Heart right ventricle (tissue), 16 donors: Measurements from ENCODE around the gene MYO1C. TPM values are rescaled to one million over a fixed set of nuclear protein-coding genes. Genes with fewer than 3 reads are reported as not detected.

Source experiments
- ATAC-seq, 8 donors: fragments of 200-7000 bp; cut with Tn5 transposase; one replicate each; pipeline ENCODE4 v1.9.1; 2020; ENCODE audit warnings: mild to moderate bottlenecking in 8 of 8, moderate library complexity in 8 of 8, moderate number of reproducible peaks in 1 of 8
- DNase-seq, 2 donors: peaks; one replicate each; pipeline ENCODE4 v3.0.0-alpha.2; 2020
- H3K27ac ChIP-seq, 10 donors: fragments of 200-600 bp; sonication (generic) in 2 of 10; one replicate each; pipeline versions ENCODE4 v1.5.0 to v1.8.0; 2020 to 2022; ENCODE audit warnings: mild to moderate bottlenecking in 3 of 10
- H3K27me3 ChIP-seq, 7 donors: fragments of 200-600 bp; one replicate each; pipeline ENCODE4 v1.8.0; 2021 to 2022; ENCODE audit warnings: mild to moderate bottlenecking in 2 of 7
- H3K36me3 ChIP-seq, 9 donors: fragments of 200-600 bp; sonication (generic) in 1 of 9; one replicate each; pipeline versions ENCODE4 v1.5.0 to v1.8.0; 2020 to 2022; ENCODE audit warnings: mild to moderate bottlenecking in 2 of 9
- H3K4me1 ChIP-seq, 9 donors: fragments of 200-600 bp; sonication (generic) in 1 of 9; one replicate each; pipeline versions ENCODE4 v1.5.0 to v1.8.0; 2020 to 2022; ENCODE audit warnings: mild to moderate bottlenecking in 4 of 9
- H3K4me3 ChIP-seq, 10 donors: fragments of 200-600 bp; sonication (generic) in 2 of 10; one replicate each; pipeline versions ENCODE4 v1.5.0 to v1.8.0; 2020 to 2022; ENCODE audit warnings: mild to moderate bottlenecking in 7 of 10, moderate library complexity in 2 of 10
- H3K9me3 ChIP-seq, 11 donors: fragments of 200-600 bp in 10 of 11; sonication (generic) in 2 of 11; one replicate each; pipeline versions ENCODE4 v1.5.0 to v1.8.0; 2013 to 2022; ENCODE audit warnings: mild to moderate bottlenecking in 2 of 11, control low read depth in 1 of 11, moderate library complexity in 1 of 11
- CTCF ChIP-seq, 9 donors: fragments of 200-600 bp; sonication (generic) in 2 of 9; IDR thresholded peaks; one replicate each; pipeline versions ENCODE4 v1.5.0 to v1.8.0; 2021 to 2022; ENCODE audit warnings: antibody characterized with exemption in 9 of 9, mild to moderate bottlenecking in 5 of 9, moderate library complexity in 1 of 9
- WGBS, 2 donors: extraction: QIAGEN DNeasy Blood & Tissue Kit; methylation state at CpG; one replicate each; pipeline ENCODE4 v1.1.7; 2013; ENCODE audit warnings: inconsistent platforms in 1 of 2; 5-methylcytosine and 5-hydroxymethylcytosine counted together
- intact Hi-C, 10 donors: fragments of 100-400 bp; cut with DNase I; formaldehyde crosslinking; loops; one replicate each; pipeline versions ENCODE4 v1.11.1 to v1.14.2; 2022
- polyA plus RNA-seq, 2 donors: library from polyadenylated mRNA; stranded (reverse); fragments of 200-250 nt; gene quantifications; one replicate each; pipeline ENCODE4 v1.2.3, GENCODE V29; 2013
- total RNA-seq, 10 donors: library from RNA; stranded (reverse); fragmentation: NEBNext Ultra II Directional in 3 of 10; extraction: Animal tissue kit (Norgen Biotek cat#: 25700) in 3 of 10; gene quantifications; one replicate each; pipeline versions ENCODE4 v1.2.1 to v1.2.4, GENCODE V29; 2021 to 2023
- donor health status: Arrhythmogenic right ventricular cardiomyopathy.
- donor health status: ischemic (EF 13 %, LVEDD 7.1; RV severe dilation, severe dysfunction).
- donor health status: healthy with polysubstance abuse.
- donor health status: DM: no; HTN: yes; CAD: no.
- donor health status: DM: no; HTN: no; CAD: no.
- donor health status: ischemic (EF 25% LVEDD 6.9; RV normal size, moderate dysfunction).
- donor health status: ischemic (EF 25% LVEDD 5.7; RV mildly dilated, moderate dysfunction).
- donor health status: healthy.
- donor health status: DM: yes; HTN: yes; CAD: no.
- donor health status: Ischemic cardiomyopathy.
- donor health status: ischemic (EF 35%, LVEDD 5.7; RV mildly dilated, moderate dysfunction).
- donor health status: nonischemic (EF 11% LVEDD 7.7; RV severe dilation, severe dysfunction).
- donor health status: DM: yes; HTN: yes; CAD: no.
- donor health status: PGD.
- donor health status: ischemic (EF 29% LVEDD 5.4; RV normal size, mild dysfunction).
- donor health status: nonischemic (EF 23%, LVEDD 6.1; RV moderate dilation, normal function).

The MYO1C gene
- total and polyA plus RNA-seq, 12 donors, result 101 to 229 (median 169) TPM

DNA sequence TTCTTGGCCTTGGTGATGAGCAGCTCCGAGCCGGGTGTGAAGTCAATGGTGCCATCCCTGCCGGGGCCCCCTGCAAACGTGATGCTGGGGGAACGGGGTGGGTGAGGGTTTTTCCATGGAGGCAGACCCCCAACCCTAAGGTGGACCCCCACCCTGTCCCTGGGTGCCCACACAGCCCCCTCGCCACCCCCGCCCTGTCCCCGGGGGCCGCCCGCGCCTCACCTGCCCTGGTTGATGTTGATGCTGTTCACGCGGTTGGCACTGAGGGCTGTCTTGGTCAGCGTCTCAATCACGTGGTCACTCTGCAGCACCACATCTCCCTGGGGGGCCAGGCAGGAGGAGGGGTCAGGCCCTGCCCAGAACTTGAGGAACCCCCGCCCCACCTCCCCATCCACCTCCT lies 25.2 kb downstream of the MYO1C start:
- no peak for DNase-seq
- H3K27me3 ChIP-seq, result peaks cover 0 to 8% (median 0%) of the 10 kb centered on the region in 7 donors
- H3K36me3 ChIP-seq, result peaks cover 5 to 96% (median 70%) of the 10 kb centered on the region in 9 donors
- TF ChIP-seq CTCF (IDR thresholded peaks at IDR 0.05), result no peak
- peaks cover 0 to 28% (median 8%) of the 10 kb centered on the region in 9 donors for H3K4me1 ChIP-seq
- H3K9me3 ChIP-seq, result no peaks in the 10 kb centered on the region
- H3K27ac ChIP-seq, result no peak overlapping the region
- 93 to 95% methylated on average over 15 to 16 of the region's 16 CpGs for WGBS, 2 donors
- ATAC-seq, result no peak
- intact Hi-C loops, result loop anchor here in 1 of 10 donors (10.0 kb wide), 1 partner anchor 102 kb away; no protein-coding TSS in a partner anchor
- no peak overlapping the region for H3K4me3 ChIP-seq

DNA sequence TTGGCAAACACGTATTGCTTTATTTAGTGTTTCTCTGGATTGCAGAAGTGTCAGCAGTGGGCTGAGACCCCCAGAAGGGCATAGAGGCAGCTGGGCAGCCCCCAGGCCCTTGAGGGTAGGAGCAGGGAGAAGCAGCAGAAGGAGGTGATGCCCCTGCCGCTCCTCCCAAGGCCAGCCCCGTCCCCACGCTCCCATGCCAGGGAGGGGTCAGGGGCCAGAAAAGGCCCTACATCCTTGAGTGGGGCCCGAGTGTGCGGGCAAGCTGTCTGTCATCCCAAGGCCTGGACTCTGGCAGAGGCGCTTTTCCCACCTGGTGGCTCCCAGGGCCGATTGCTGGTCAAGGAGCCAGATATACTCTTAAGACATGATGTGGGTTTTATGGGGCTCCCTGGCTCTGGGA lies 28.3 kb downstream of the MYO1C start:
- WGBS, 2 donors, result 86 to 91% methylated on average over 8 of the region's 8 CpGs
- ATAC-seq (no peak), DNase-seq (no peak)
- peaks cover 0 to 71% (median 41%) of the 10 kb centered on the region in 9 donors for H3K36me3 ChIP-seq
- no peak for TF ChIP-seq CTCF (IDR thresholded peaks at IDR 0.05)
- peaks cover 2 to 52% (median 24%) of the 10 kb centered on the region in 9 donors for H3K4me1 ChIP-seq
- intact Hi-C loops, result loop anchor here in 2 of 10 donors (5.0 to 10.0 kb wide), 2 partner anchors 97 to 99 kb away; no protein-coding TSS in a partner anchor
- no peak overlapping the region for H3K4me3 ChIP-seq
- H3K27me3 ChIP-seq, result peaks cover 0 to 12% (median 0%) of the 10 kb centered on the region in 7 donors
- no peak overlapping the region for H3K27ac ChIP-seq
- H3K9me3 ChIP-seq, result no peaks in the 10 kb centered on the region

- Histone ChIP-seq H3K36me3 (peaks cover 0 to 55% (median 27%) of the 10 kb centered on the region in 9 donors), H3K4me3 (no peak overlapping the region), H3K9me3 (no peaks in the 10 kb centered on the region), H3K4me1 (peaks cover 2 to 47% (median 24%) of the 10 kb centered on the region in 9 donors), H3K27me3 (peaks cover 0 to 12% (median 0%) of the 10 kb centered on the region in 7 donors), H3K27ac (peak overlapping the region in 9 of 10 donors; percentile 25 to 55 (median 40))
- WGBS, 2 donors, result 61 to 64% methylated on average over 33 of the region's 33 CpGs
- ATAC-seq (peak in 3 of 8 donors; percentile 23 to 24 (median 23)), DNase-seq (no peak)
- no peak for TF ChIP-seq CTCF (IDR thresholded peaks at IDR 0.05)
- intact Hi-C loops, result loop anchor here in 2 of 10 donors (5.0 to 10.0 kb wide), 2 partner anchors 95 to 98 kb away; no protein-coding TSS in a partner anchor
These were observed 30.0 kb downstream of the MYO1C start for GRCh38 chr17:1462164-1463112.

DNA sequence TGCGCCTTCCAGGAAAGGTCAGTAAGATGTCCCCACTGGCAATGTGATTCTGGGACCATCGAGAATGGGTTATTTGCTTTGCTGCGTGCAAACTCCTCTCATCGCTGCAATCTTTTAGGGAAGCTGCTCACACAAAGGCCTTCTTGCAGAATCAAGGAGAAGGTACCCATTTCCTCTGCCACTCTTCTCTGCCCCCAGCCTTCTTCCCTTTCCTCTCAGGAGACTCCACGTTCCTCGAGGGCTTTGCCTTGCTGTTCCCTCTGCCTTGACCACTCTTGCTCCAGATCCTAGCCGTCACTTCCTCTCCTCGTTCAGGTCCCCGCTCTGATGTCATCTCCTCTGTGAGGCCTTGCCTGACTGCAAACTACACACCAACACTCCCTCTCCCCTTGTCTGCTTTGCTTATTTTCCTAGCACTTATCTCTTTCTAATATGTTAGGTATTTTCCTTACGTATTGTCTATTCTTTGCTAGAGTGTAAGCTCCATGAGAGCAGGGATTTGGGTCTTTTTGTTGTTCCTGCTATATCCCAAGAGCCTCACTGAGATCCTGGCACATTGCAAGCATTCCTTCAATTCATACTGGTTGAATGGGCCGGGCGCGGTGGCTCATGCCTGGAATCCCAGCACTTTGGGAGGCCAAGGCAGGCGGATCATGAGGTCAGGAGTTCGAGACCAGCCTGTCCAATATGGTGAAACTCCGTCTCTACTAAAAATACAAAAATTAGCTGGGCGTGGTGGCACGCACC lies 31.1 kb downstream of the MYO1C start:
- Histone ChIP-seq H3K27me3 (peaks cover 0 to 12% (median 0%) of the 10 kb centered on the region in 7 donors), H3K4me3 (no peak overlapping the region), H3K9me3 (no peaks in the 10 kb centered on the region), H3K4me1 (peaks cover 6 to 58% (median 31%) of the 10 kb centered on the region in 9 donors), H3K27ac (peak overlapping the region in 8 of 10 donors; percentile 49 to 89 (median 80)), H3K36me3 (peaks cover 0 to 45% (median 18%) of the 10 kb centered on the region in 9 donors)
- no peak for TF ChIP-seq CTCF (IDR thresholded peaks at IDR 0.05)
- intact Hi-C loops, result loop anchor here in 2 of 10 donors (5.0 to 10.0 kb wide), 2 partner anchors 94 to 97 kb away; no protein-coding TSS in a partner anchor
- ATAC-seq (no peak), DNase-seq (no peak)
- WGBS, 2 donors, result 88 to 89% methylated on average over 17 to 18 of the region's 18 CpGs
